ENCODE results near the gene PLOD2.
A peak's percentile ranks its signal among the peaks of the same experiment; 100 is the strongest.
"Not testable (repeated sequence)": the region's sequence is repeated elsewhere in the genome, so short reads cannot be mapped to it uniquely, and the experiment has no call there.

The PLOD2 gene

GRCh38 chr3:146134348-146135117 is 26.5 kb downstream of the PLOD2 start:
- peak; percentile 52 for DNase-seq

DNA sequence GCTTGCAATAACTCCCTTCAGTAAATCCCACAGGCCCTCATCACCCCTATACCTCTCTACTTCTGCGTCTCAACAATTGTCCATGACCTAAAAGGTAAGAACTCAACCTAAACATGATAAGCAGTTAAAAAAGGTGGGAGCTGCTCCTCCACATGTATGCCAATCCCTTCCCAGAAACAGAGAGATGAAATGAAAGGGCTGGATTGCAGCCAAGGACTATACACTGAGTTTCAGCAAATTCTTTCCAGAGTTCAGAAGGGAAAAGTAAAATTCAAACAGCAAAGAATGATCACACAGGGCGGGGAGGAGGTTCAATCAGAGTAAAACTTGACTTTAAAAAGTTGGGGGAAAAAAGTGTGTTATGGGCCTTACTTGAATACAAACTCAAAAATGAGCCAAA is 27.5 kb downstream of the PLOD2 start:
- peak; percentile 74 for DNase-seq

DNA sequence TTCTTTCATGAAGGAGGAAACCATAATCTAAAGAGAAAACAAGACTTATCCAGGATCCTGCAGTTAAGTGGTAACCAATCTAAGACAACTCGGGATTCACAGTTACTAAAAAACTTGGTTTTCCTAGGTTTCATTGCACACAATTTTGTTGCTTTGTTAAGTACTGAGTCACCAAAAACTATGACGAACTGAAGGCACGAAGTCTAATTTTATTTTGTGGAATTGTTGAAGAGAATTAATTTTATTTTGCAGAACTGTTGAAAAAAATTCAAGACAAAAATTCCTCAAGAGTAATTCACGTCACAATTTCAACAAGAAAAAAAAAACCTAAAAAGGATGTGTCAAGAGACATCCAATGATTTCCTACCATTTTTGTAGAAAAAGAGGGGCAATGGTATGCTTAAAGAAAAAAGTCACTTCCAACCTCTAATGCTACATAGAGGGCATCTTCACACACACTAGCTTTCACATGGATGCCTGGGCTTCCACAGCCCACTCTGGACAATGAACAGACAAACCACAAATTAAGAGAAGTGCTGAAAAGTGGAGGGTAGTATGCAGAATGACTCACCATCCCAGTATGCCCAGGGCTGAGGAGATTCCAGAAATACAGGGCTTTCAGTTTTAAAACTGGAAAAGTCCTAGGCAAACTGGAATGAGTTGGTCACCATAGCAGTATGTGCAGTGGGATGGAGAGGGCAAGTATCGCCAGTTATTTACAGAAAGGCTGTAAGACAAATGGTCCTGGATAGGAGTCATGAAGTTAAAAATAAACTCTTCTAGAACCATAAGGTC is 29.2 kb downstream of the PLOD2 start:
- no peak for DNase-seq

GRCh38 chr3:146130881-146131371 is 30.1 kb downstream of the PLOD2 start:
- DNase-seq: no peak

- no peak for DNase-seq
Observed at GRCh38 chr3:146129750-146130149, 31.2 kb downstream of the PLOD2 start.

- DNase-seq: no peak
Observed at GRCh38 chr3:146128939-146129338, 32.0 kb downstream of the PLOD2 start.

- DNase-seq: no peak
Observed at GRCh38 chr3:146128179-146128578, 32.8 kb downstream of the PLOD2 start.

DNA sequence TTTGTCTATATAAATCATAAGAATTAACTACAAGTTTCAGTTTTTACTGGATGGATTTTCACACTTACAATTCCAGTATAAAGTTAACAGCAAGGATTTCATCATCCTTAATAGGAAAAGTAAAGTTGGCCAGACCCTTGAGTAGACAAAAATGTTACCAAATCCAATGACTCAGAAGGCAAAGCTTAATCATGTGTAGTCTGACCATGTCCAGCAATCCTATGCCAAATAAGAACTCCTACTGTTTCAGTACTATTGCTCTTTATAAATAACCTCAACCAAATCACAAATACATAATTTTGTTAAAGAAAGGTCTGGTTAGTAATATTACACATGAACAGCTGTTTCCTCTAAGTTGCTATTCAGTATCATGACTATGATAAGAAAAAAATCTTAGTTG is 35.0 kb downstream of the PLOD2 start:
- DNase-seq: no peak

GRCh38 chr3:146124126-146124801 is 36.7 kb downstream of the PLOD2 start:
- no peak for DNase-seq

GRCh38 chr3:146117406-146118285 is 43.3 kb downstream of the PLOD2 start:
- DNase-seq: no peak

- no peak for DNase-seq
Observed at GRCh38 chr3:146115619-146116018, 45.4 kb downstream of the PLOD2 start.

DNA sequence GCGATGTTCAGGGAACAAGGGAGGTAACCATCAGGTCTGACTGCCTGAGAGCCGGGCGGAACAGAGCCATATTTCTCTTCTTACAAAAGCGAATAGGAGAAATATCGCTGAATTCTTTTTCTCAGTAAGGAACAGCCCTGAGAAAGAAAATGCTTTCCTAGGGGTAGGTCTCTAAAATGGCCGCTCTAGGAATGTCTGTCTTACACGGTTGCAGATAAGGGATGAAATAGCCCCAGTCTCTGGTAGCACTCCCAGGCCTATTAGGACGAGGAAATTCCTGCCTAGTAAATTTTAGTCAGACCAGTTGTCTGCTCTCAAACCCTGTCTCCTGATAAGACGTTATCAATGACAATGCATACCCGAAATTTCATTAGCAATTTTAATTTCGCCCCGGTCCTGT is 47.2 kb downstream of the PLOD2 start:
- not testable (repeated sequence) for DNase-seq

GRCh38 chr3:146111337-146111736 is 49.6 kb downstream of the PLOD2 start:
- no peak for DNase-seq

GRCh38 chr3:146110161-146110560 is 50.8 kb downstream of the PLOD2 start:
- no peak for DNase-seq

GRCh38 chr3:146106986-146107385 is 54.0 kb downstream of the PLOD2 start:
- no peak for DNase-seq

DNA sequence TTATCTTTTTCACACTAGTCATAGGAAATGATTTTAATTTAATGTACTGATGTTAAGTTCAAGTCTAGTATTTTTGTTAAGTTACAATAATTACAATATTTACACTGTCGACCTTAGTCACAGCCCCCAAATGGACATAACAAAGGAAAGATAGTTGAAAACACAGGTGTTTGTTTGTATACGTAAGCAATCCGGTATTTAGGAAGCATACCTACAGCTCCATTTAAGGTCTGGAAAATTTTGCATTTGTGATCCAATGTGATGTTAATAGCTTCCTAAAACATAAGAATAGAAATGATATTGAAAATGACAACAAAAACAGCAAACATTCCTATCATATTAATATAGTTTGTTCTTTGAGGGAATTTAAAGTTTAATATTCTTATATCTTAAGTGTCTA is 56.9 kb downstream of the PLOD2 start:
- no peak for DNase-seq

DNA sequence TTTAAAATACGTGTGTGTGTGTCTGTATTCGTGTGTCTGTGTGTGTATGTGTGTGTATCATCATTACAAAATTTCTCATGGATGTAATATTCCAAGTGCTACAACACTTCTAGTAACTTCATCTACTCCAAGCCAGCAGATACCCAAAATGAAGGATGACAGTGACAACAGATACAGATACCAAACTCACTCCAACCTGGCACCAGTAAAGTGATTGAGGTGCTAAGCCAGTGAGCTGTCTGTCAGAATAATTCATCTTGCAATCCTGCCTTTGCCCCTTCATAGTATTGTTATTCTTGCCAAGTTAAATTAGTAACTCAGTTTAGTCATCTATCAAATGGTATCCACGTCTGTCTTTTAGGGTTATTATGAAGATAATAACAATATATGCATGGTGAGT is 58.1 kb downstream of the PLOD2 start:
- DNase-seq: no peak

DNA sequence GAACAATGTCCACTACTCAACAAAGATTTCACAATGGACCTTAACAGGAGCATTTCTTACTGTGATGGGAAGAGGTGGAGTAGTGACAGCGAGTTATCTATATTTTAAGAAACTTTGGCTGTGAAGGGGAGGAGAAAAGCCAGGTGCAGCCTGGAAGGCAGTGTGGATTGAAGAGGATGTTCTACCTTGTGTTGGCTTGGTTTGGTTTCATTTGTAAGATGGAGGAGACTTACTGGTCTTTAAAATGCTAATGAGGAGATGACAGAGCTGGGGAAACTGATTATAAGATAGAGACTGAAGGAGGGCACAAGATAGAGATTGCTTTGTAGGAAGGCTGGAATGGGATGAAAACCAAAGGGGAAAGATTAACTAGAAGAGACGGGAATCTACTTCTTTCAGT is 59.4 kb downstream of the PLOD2 start:
- DNase-seq: no peak

GRCh38 chr3:146100825-146101444 is 60.0 kb downstream of the PLOD2 start:
- no peak for DNase-seq

GRCh38 chr3:146100180-146100579 is 60.8 kb downstream of the PLOD2 start:
- no peak for DNase-seq

DNA sequence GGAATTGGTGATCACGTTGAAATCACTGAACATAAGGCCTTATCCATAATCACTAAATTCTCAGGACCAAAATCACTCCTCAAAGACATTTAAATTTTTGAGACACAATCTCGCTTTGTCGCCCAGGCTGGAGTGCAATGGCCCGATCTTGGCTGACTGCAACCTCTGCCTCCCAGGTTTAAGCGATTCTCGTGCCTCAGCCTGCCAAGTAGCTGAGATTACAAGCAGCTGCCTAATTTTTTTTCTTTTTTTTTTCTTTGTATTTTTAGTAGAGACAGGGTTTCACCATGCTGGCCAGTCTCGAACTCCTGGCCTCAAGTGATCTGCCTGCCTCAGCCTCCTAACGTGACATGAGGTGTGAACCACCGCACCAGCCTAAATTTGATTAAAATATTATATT is 61.7 kb downstream of the PLOD2 start:
- no peak for DNase-seq

GRCh38 chr3:146093896-146094295 is 67.1 kb downstream of the PLOD2 start:
- no peak for DNase-seq
